Activated CD8-positive, alpha-beta memory T cell treated with anti-CD3 and anti-CD28 coated beads, Interleukin-2, amount 50 U/mL, for 1 hour (primary cell): ENCODE measurements around the gene POU2F1.
"Not testable (repeated sequence)": the region's sequence is repeated elsewhere in the genome, so short reads cannot be mapped to it uniquely, and the experiment has no call there.

Experiments
- DNase-seq: peaks from one replicate; pipeline ENCODE4 v3.0.0-alpha.2; 2020; ENCODE audit errors: extremely low read depth

POU2F1 gene

GRCh38 chr1:167205306-167206050, 15.2 kb upstream of the POU2F1 start:
- not testable (repeated sequence) for DNase-seq

DNA sequence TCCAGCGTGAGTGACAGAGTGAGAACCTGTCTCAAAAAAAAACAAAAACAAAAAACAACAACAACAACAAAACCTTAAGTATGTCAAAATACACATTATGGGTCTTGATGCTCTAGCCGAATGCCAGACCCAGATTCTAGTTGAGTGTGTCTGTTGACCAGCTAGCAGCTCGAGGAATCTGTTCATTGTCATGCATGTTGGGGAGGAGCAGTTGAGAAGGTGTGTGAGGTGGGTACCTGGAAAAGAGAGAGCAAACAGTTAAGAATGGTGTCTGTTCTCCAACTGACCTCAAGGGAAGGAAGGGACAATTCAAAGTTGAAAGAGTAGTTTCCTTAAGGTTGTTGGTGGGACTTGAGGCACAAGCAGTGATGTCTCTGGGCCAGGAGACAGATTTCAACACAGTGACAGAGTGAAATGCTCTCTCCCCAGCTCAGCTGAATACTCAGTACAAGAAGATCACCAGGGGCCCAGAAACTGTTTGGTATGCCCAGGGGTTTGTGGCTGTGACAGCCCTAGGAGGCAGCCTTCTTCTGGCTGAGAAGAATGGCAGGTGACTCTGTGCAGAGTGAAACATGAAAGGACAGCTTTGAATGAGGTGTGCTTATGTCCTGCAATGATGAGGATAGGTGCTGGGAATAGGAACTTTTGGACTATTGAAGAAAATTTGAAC, 14.4 kb upstream of the POU2F1 start:
- DNase-seq, result no peak

- no peak for DNase-seq
Measured at GRCh38 chr1:167207940-167208623, 12.6 kb upstream of the POU2F1 start.

DNA sequence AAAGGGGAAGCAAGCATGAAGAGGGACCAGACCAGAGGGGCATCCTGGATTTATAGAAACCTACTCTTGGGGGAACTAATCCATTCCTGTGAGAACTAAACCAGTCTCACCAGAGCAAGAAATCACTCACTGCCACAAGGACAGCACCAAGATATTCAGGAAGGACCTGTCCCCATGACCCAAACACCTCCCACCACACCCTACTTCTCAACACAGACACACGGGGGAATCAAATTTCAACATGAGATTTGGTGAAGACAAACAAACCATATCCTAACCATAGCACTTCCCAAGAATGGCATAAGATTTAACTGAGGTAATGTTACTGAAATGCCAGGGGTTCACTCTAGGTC, 12.1 kb upstream of the POU2F1 start:
- DNase-seq, result no peak

GRCh38 chr1:167209044-167209443, 11.6 kb upstream of the POU2F1 start:
- DNase-seq, result no peak

DNA sequence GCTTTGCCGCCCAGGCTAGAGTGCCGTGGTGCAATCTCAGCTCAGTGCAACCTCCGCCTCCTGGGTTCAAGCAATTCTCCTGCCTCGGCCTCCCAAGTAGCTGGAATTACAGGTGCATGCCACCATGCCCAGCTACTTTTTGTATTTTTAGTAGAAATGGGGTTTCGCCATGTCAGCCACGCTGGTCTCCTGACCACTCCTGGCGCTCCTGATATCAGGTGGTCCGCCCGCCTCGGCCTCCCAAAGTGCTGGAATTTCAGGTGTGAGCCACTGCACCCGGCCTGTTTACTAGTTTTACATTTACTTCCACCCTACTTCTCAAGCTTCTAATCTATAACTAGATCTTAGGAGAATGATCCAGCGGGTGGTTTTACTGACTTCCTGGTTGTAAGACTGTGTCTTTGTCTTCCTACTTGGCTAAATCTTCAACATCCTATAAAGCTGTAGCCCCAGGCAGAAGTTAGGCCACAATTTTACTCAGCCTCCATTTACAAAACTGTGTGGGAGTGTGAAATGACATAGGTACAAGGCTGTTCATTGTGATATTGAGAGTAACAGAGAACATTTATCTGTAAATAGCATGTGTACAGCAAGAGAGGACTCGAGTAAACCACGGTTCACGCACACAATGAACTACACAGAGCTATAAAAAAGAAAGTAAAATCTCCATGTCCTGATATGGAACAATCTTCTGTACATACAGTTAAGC, 9.6 kb upstream of the POU2F1 start:
- no peak for DNase-seq

GRCh38 chr1:167212025-167212424, 8.7 kb upstream of the POU2F1 start:
- no peak for DNase-seq

GRCh38 chr1:167216809-167217208, 3.9 kb upstream of the POU2F1 start:
- DNase-seq, result no peak

DNA sequence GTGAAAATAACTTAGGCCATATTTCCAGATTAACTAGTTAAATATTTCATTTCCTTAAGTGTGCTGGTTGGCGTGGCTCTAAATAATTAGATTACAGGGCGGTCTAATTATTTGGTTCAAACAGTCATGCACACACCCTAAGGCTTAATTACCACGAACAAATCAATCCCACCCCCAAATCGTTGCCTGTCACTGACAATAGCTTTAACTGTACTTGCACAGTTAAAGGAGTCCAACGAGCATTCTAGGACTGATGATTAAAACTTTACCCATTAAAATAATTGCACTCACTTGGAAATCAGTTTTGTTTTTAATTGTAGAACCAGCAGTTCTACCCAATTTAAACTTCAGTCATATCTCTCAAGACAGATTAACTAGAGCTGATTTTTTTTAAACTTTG, 1.5 kb upstream of the POU2F1 start:
- no peak for DNase-seq

DNA sequence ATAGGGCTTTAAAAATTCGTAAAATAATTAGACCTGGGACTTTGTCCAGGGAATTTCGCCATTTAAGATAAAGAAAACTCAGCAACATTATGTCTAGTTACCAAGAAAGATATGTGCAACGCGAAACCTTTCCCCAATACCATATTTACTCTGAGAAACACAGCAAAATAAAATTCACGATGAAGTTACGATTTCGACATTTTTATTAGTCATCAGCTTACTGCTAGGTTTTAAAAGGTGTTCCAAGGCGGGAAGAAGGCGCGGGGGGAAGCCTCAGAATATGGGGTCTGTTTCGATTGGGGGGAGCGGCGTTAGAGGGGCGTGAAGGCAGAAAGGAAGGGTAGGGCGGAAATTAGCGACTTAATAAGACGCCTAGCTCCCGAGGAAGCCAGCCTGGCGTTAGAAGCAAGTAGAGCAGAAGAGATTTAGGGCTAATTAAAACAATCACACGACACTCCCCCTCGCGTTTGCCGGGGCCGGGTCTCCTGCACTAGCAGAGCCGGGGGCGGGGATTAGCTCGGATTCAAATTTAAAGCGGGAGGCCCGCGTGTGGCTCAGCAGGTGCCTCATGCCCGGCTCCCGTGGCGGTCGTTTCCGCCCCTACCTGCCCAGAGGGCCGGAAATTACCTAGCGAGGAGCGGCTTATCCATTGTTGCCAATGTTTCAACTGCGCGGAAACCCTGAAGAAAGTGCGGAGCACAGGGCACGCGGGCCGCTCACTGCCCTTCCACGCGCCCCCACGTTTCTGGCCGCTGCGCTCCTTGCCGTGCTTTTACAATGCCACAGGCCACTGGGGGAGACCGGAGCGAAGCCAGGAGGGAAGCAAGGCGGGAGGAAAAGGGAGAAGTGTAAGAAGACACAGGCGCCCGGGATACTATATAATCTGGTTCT, 795 bp upstream of the POU2F1 start:
- peak; percentile 80 for DNase-seq

DNA sequence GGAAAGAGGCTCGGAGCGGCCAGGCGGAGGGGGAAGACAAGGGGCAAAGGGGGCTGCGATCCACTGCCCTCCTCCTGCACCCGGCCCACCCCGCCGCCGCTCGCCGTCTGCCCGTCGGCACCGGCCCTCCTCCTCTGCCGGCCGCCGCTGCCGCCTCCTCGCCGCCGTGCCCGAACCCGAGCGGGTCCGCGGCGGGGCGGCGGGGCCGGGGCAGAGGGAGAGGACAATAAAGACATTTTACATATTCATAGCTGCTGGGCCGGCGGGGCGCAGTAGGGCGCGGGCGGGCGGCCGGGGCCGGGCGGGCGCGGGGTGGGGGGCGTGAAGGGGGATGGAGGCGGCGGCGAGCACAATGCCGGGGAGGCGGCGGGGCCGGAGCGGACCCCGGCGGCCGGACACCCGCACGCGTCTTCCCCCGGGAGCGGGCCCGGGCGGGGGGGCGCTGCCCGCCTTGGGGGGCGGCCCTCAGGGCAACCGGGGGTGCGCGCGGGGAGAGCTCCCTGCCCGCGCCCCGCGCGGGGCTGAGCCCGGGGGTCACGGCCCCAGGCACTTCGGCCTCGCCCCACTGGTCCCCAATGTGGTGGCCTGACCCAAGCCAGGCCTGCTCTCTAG, 546 bp downstream of the POU2F1 start:
- no peak for DNase-seq

DNA sequence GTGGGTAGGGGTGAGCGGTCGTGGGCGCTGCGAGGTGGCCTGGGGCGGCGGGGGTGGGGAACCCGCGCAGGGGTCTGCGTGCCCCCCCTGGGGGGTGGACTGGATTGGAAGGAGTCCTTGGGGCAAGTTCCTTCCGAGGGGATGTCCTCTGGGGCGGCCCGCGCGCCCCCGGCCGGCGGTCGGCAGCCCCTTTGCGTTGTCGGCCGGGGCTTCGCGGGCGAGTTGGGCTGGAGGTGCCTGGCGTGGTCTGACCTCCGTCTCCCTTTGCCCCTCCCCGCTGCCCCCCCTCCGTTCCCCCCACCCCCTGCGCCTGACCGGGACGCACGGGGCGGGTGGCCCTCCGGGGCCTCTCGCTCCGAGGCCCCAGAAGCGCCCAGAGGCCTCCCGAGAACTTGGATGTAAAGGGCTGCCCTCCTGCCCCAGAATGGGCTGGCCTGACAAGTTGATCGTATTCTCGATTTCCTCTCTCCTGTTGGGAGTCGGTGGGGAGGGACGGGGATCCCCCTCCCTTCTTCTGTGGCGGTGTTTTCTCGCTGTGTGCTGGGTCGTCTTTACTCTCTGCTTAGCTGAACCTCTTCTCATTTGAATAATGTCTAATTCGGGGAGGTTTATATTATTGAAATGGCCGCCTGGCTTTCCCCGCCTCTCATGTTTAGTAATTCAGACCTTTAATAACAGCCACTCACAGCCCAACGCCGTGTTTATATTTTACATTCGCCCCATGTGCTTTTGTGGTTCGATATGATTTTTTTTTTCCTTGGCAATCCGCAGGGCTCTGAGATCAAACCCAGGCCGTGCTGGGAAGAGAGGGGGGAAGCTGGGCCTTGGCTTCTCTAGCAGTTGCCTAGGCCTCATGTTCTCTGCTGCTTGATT, 1.3 kb downstream of the POU2F1 start:
- DNase-seq, result peak; percentile 20

- DNase-seq, result no peak
Measured at GRCh38 chr1:167223144-167224103, 2.7 kb downstream of the POU2F1 start.

DNA sequence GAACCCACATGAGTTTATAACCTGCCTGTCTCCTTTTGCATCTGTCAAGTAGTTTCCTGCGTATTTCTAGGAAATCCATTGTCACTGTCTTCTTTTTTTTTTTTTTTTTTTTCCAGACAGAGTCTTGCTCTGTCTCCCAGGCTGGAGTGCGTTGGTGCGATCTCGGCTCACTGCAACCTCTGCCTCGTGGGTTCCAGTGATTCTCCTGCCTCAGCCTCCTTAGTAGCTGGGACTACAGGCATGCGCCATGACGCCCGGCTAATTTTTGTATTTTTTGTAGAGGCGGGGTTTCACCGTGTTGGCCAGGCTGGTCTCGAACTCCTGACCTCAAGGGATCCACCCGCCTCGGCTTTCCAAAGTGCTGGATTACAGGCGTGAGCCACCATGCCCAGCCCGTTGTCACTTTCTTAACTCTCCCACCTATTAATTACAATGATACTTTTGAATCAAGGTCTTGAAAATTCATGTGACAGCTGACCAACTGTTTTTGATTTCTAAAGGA, 4.1 kb downstream of the POU2F1 start:
- not testable (repeated sequence) for DNase-seq

- no peak for DNase-seq
Measured at GRCh38 chr1:167225920-167226319, 5.2 kb downstream of the POU2F1 start.

DNA sequence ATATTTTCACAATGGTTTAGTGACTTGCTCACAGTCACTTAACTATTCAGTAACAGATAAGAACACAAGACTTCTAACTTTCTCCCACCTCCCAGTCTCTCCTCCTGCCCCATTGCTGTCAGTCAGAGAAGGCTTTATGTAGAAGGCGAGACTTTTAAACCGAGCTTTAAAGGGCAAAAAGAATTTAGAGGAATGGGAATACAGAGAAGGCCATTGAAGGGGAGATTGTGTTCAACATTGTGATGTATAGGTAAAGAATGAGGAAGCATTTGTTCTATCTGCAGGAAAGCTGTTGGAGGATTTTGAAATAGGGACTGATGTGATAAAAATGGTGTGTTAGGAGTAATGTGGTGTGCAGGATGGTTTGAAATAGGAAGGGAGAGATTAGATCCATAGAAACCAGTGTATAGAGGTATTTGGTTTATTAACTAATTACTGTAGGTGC, 7.3 kb downstream of the POU2F1 start:
- no peak for DNase-seq

DNA sequence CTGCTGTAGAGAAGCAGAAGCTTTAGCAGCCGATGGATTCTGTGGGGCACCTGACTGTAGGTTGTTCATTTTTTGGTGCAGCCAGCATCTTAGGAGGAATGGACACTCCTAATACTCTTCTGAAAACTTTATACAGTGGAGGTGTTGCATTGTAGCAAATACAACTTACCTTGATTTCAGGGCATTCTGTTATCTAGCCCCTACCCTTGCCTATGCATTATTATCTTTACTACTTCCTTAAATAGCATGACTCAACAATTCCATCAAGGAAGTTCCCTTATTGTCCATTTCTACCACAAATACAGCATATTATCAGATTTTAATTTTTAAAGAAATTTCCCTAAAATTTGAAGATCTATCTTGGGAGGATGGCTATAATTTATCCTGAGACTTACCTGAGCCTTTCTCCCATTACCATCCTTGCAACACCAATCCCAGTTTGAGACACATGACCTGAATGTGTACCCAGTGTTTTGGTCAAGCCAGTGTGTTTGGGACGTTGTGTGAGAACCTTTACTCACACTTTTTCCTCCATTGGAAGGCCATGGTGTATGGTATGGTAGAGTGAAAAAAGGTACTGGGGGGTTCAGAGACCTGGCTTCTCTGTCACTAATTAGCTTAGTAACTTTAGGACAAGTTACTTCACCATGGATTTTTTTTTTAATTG, 9.2 kb downstream of the POU2F1 start:
- DNase-seq, result no peak

DNA sequence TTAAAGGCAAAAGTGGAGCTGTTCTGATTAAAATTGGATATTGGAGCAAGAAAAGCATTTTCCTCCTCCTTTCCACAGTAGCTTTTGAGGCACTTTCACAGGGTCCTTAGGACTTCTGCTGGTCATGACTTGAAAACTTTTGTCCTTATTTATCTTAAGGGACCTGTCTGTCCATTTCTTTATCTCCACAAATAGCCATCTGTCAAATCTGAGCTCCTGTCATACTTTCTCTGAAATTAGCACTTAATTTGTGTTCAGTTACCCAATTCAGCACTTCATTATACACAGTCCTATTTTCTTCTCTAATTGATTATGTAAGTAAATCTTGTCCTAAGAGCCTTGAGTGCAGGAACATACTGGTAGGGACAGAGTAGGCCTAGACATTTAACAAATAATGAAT, 9.8 kb downstream of the POU2F1 start:
- DNase-seq, result no peak
